ENCODE measurements around the gene MUC5B.
"Not testable (repeated sequence)": the region's sequence is repeated elsewhere in the genome, so short reads cannot be mapped to it uniquely, and the experiment has no call there.

Gene MUC5B

DNA sequence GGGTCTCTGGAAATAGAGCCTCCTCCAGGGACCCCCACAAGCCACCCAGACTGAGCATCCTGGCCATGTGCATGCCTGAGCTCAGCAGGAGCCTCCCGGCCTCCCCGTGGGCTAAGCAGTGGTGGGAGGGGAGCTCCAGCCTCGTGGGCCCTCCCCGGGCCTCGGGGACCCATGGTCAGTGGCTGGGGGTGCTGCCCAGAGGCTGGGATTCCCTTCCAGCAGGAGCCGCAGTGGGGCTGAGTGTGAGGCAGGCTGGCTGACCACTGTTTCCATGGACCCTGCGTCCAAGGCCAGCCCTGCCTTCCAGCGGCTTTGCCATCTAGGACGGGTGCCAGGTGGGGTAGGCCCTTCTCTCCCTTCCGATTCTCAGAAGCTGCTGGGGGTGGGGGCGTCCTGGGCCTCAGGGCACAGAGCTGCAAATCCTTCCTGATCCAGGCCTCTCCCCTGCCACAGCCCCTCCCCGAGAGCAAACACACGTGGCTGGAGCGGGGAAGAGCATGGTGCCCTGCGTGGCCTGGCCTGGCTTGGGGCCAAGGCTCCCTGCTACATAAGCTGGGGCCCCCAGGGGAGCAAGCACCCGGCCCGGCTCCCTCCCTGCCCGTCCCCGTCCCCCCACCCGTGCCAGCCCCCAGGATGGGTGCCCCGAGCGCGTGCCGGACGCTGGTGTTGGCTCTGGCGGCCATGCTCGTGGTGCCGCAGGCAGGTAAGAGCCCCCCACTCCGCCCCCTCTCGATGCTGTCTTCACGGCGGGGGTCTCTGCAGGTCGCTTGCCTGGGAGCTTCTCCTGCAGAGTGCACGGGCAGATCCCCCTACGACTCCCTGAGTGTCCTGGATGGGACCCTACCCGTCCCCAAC is at the start of gene MUC5B:
MUC5B (plus strand) TSS at position 576 of the 855 bp plus-strand sequence; CDS start at position 634, 58 bp downstream.
- Histone ChIP-seq H3K4me3 (ENCODE audit: low read depth, low read length) (no peak within 1 kb of the TSS), H3K4me1 (no peaks in the 10 kb centered on the region), H3K27ac (no peak within 1 kb of the TSS), H3K9ac (no peak within 1 kb of the TSS), H3K27me3 (ENCODE audit: control insufficient read depth, insufficient read depth, low read length) (no peaks in the 10 kb centered on the region), H3K79me2 (no peaks in the 10 kb centered on the region), H3K9me3 (ENCODE audit: control insufficient read depth, low read length) (no peaks in the 10 kb centered on the region), H3K36me3 (ENCODE audit: control insufficient read depth, insufficient read depth, low read length) (no peaks in the 10 kb centered on the region), H2AFZ (no peak within 1 kb of the TSS), H3K4me2 (ENCODE audit: low read length) (no peak within 1 kb of the TSS)
- no peak for TF ChIP-seq CTCF (IDR thresholded peaks at IDR 0.05)

DNA sequence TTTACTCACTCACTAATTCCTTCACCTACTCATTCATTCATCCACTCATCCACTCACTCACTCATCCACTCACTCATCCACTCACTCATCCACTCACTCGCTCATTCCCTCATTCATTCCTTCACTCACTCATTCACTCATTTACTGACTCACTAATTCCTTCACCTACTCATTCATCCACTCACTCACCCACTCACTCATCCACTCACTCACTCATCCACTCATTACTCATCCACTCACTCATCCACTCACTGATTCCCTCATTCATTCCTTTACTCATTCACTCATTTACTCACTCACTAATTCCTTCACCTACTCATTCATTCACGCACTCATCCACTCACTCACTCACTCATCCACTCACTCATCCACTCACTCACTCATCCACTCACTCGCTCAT is 49.5 kb upstream of the MUC5B start:
- not testable (repeated sequence) for H3K79me2 ChIP-seq; H3K36me3 ChIP-seq (ENCODE audit: control insufficient read depth, insufficient read depth, low read length); H3K27me3 ChIP-seq (ENCODE audit: control insufficient read depth, insufficient read depth, low read length); H3K9ac ChIP-seq; H3K4me3 ChIP-seq (ENCODE audit: low read depth, low read length); H3K27ac ChIP-seq; H2AFZ ChIP-seq; H3K4me1 ChIP-seq; H3K4me2 ChIP-seq (ENCODE audit: low read length); H3K9me3 ChIP-seq (ENCODE audit: control insufficient read depth, low read length)

DNA sequence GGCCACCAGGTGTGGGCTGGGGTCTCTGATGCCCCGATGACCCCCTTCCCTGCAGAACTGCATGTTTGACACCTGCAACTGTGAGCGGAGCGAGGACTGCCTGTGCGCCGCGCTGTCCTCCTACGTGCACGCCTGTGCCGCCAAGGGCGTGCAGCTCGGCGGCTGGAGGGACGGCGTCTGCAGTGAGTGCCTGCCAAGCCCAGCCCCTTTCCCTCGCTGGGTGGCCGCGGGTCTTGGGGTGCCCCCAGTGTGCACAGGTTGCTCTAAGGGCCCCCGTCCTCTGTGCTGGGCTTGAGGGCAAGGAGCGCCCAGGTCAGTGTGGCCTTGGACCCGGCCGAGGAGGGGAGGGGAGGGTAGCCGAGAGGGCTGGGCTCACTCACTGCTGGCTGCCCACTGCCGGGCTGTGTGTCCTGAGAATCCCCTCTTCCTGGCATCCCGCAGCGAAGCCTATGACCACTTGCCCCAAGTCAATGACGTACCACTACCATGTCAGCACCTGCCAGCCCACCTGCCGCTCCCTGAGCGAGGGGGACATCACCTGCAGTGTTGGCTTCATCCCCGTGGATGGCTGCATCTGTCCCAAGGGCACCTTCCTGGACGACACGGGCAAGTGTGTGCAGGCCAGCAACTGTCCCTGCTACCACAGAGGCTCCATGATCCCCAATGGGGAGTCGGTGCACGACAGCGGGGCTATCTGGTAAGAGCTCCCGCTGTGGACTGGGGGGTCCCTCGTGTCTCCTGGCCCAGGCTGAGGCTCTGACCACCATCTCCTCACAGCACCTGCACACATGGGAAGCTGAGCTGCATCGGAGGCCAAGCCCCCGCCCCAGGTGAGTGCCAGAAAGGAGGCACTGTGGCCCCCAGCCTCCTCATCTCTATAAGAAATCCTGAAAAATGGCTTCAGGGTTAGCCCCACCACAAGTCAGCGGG is 48.2 kb upstream of the MUC5B start:
- no peaks in the 10 kb centered on the region for H3K9me3 ChIP-seq (ENCODE audit: control insufficient read depth, low read length)
- H3K79me2 ChIP-seq, result no peaks in the 10 kb centered on the region
- no peaks in the 10 kb centered on the region for H3K4me1 ChIP-seq
- H3K4me2 ChIP-seq (ENCODE audit: low read length), result no peak overlapping the region
- TF ChIP-seq CTCF (IDR thresholded peaks at IDR 0.05), result no peak
- no peak overlapping the region for H3K27ac ChIP-seq
- no peaks in the 10 kb centered on the region for H3K36me3 ChIP-seq (ENCODE audit: control insufficient read depth, insufficient read depth, low read length)
- no peaks in the 10 kb centered on the region for H3K27me3 ChIP-seq (ENCODE audit: control insufficient read depth, insufficient read depth, low read length)
- H3K4me3 ChIP-seq (ENCODE audit: low read depth, low read length), result no peak overlapping the region
- H2AFZ ChIP-seq, result no peak overlapping the region
- no peak overlapping the region for H3K9ac ChIP-seq

DNA sequence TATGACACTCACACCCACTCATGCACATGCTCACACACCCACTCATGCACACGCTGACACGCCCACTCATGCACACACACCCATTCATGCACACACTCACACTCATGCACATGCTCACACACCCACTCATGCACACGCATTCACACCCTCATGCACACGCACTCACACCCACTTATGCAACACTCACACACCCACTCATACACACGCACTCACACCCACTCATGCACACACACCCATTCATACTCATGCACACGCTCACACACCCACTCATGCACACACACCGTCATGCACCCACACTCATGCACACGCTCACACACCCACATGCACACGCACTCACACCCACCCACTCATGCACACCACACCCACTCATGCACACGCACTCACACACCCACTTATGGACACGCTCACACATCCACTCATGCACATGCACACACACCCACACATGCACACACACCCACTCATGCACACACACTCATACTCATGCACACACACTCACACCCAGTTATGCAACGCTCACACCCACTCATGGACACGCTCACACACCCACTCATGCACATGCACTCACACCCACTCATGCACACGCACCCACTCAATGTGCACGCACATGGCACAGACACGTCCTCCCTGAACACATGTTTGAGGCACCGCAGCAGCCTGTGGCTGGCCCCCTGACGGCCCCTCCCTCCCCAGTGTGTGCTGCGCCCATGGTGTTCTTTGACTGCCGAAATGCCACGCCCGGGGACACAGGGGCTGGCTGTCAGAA is 47.2 kb upstream of the MUC5B start:
- Histone ChIP-seq H3K4me2 (ENCODE audit: low read length) (no peak overlapping the region), H3K27ac (no peak overlapping the region), H3K79me2 (no peaks in the 10 kb centered on the region), H3K9me3 (ENCODE audit: control insufficient read depth, low read length) (no peaks in the 10 kb centered on the region), H3K9ac (no peak overlapping the region), H3K4me1 (no peaks in the 10 kb centered on the region), H3K4me3 (ENCODE audit: low read depth, low read length) (no peak overlapping the region), H3K27me3 (ENCODE audit: control insufficient read depth, insufficient read depth, low read length) (no peaks in the 10 kb centered on the region), H2AFZ (no peak overlapping the region), H3K36me3 (ENCODE audit: control insufficient read depth, insufficient read depth, low read length) (no peaks in the 10 kb centered on the region)
- TF ChIP-seq CTCF (IDR thresholded peaks at IDR 0.05), result no peak
